SH-SY5Y (cell line): Measurements from ENCODE around the gene RABGAP1.

Experiments used
- GATA2 ChIP-seq: IDR thresholded peaks from 2 replicates; pipeline ENCODE4 v1.6.1; 2011; ENCODE audit warnings: mild to moderate bottlenecking, low read depth, low read length
- GATA3 ChIP-seq: IDR thresholded peaks from 2 replicates; pipeline ENCODE4 v1.6.1; 2011; ENCODE audit warnings: low read depth, mild to moderate bottlenecking, low read length, moderate library complexity

- TF ChIP-seq GATA2 = no peak
- TF ChIP-seq GATA3 = no peak
Measured at GRCh38 chr9:123135430-123135829, 194.6 kb downstream of the RABGAP1 start.
